Activated CD8-positive, alpha-beta memory T cell treated with anti-CD3 and anti-CD28 coated beads, Interleukin-2, amount 50 U/mL, for 4 hours (primary cell): ENCODE results near the gene KRTAP2-3.
"Not testable (repeated sequence)": the region's sequence is repeated elsewhere in the genome, so short reads cannot be mapped to it uniquely, and the experiment has no call there.

Source experiments
- DNase-seq: peaks from one replicate; pipeline ENCODE4 v3.0.0-alpha.2; 2020

KRTAP2-3 gene

GRCh38 chr17:41065829-41066624 is 6.1 kb upstream of the KRTAP2-3 start, which contains the start of gene KRTAP2-4:
TSS of gene KRTAP2-4 (minus strand) at chr17:41065879. CDS start at chr17:41065845, 34 bp downstream.
- DNase-seq = no peak

- DNase-seq = not testable (repeated sequence)
These were observed 5.2 kb upstream of the KRTAP2-3 start for GRCh38 chr17:41065016-41065689.

- DNase-seq = no peak
These were observed 4.4 kb upstream of the KRTAP2-3 start for GRCh38 chr17:41064301-41064700.

GRCh38 chr17:41063449-41063848 is 3.5 kb upstream of the KRTAP2-3 start:
- DNase-seq = no peak

GRCh38 chr17:41061964-41062363 is 2.0 kb upstream of the KRTAP2-3 start:
- DNase-seq = no peak

GRCh38 chr17:41059276-41060051 is 450 bp downstream of the KRTAP2-3 start:
- DNase-seq = not testable (repeated sequence)

- DNase-seq = no peak
These were observed 1.2 kb downstream of the KRTAP2-3 start for GRCh38 chr17:41058741-41059140.

GRCh38 chr17:41057547-41057946 is 2.4 kb downstream of the KRTAP2-3 start:
- no peak for DNase-seq

- not testable (repeated sequence) for DNase-seq
These were observed 4.8 kb downstream of the KRTAP2-3 start, which contains the start of gene KRTAP2-2 for GRCh38 chr17:41055130-41055529. TSS of gene KRTAP2-2 (minus strand) at chr17:41055230. CDS start at chr17:41055211, 19 bp downstream.

- not testable (repeated sequence) for DNase-seq
These were observed 5.4 kb downstream of the KRTAP2-3 start for GRCh38 chr17:41054556-41054955.

- no peak for DNase-seq
These were observed 5.9 kb downstream of the KRTAP2-3 start for GRCh38 chr17:41054025-41054424.

- no peak for DNase-seq
These were observed 7.3 kb downstream of the KRTAP2-3 start for GRCh38 chr17:41052566-41052965.

GRCh38 chr17:41049110-41049509 is 10.8 kb downstream of the KRTAP2-3 start:
- no peak for DNase-seq

- no peak for DNase-seq
These were observed 11.5 kb downstream of the KRTAP2-3 start for GRCh38 chr17:41048441-41048840.

- not testable (repeated sequence) for DNase-seq
These were observed 13.0 kb downstream of the KRTAP2-3 start, which contains the start of gene KRTAP2-1 for GRCh38 chr17:41046735-41047465. TSS of gene KRTAP2-1 (minus strand) at chr17:41047316. CDS start at chr17:41047267, 49 bp downstream.

- DNase-seq = no peak
These were observed 17.0 kb downstream of the KRTAP2-3 start for GRCh38 chr17:41042953-41043352.

- not testable (repeated sequence) for DNase-seq
These were observed 18.9 kb downstream of the KRTAP2-3 start, which contains the start of gene KRTAP1-1 for GRCh38 chr17:41040783-41041571. TSS of gene KRTAP1-1 (minus strand) at chr17:41041450. CDS start at chr17:41041397, 53 bp downstream.

GRCh38 chr17:41037853-41038350 is 22.0 kb downstream of the KRTAP2-3 start:
- no peak for DNase-seq

- DNase-seq = not testable (repeated sequence)
These were observed 25.5 kb downstream of the KRTAP2-3 start, which contains the start of gene KRTAP1-3 for GRCh38 chr17:41034346-41034935. TSS of gene KRTAP1-3 (minus strand) at chr17:41034874. CDS start at chr17:41034821, 53 bp downstream.

GRCh38 chr17:41029633-41030245 is 30.2 kb downstream of the KRTAP2-3 start, which contains the start of gene KRTAP1-4:
TSS of gene KRTAP1-4 (minus strand) at chr17:41030195. CDS start at chr17:41030078, 117 bp downstream.
- DNase-seq = no peak
